IPS-11a (cell line): Measurements from ENCODE around the gene NHLRC1.

Source experiments
- H3K4me3 ChIP-seq: one replicate; pipeline ENCODE4 v1.5.1; 2013; ENCODE audit warnings: low read depth, low read length, control low read depth

NHLRC1 gene

DNA sequence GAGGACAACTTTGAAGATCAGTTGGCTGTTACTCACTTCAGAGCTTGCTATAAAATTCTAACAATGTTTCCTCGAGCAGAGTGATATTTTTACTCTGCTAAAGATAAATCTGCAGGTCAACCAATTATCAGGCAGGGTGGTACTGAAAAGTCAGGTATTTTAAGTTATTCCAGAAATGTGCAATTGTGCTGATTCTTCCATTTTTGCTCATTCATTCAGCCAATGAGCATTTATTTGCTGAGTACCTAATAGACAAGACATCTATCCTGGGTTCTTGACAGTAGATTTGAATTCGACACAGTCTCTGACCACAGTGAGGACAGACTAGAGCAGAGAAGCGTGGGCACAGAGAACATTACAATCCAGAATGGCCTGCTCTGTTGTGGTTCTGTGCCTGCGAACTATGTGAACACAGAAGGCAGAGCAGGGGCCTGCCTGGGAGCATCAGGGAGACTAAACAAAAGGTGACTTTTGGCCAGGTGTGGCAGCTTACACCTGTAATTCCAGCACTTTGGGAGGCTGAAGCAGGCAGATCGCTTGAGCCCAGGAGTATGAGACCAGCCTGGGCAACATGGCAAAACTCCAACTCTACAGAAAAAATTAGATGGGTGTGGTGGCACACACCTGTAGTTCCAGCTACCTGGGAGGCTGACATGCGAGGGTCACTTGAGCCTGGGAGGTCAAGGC, 17.6 kb upstream of the NHLRC1 start:
- no peak overlapping the region for H3K4me3 ChIP-seq

DNA sequence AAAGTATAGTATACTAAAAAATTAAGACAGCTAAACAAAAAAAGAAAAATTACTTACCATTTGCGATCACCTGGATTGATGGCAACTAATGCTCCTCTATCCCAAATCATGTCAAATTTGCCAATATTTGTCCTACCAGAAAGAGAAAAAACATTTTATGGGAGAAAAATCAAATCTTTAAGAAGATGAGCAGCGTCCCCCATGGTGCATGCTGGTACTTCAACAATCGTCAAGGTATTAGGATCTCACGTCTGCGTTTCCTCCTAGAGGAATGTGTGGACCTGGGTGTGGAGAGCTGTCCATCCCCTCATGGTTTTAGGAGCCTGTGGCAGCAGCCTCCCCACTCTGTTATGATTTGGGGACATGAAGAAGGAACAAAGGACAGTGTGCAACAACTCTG, 16.4 kb upstream of the NHLRC1 start:
- H3K4me3 ChIP-seq: no peak overlapping the region

DNA sequence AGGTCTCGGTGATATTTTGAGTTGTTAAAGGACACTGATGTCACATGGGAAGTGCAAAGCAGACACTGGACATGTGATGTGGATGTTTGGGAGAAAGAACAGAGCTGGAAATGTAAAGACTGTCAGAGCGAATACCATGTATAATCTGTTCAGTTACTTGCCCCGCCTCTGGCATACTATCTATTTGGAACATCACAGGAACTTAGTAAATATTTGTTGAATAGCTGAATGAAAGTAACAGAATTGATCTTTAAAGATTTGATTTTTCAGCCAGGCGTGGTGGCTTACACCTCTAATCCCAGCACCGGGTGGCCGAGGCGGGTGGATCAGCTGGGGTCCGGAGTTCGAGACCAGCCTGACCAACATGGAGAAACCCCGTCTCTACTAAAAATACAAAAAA, 13.8 kb upstream of the NHLRC1 start:
- no peak overlapping the region for H3K4me3 ChIP-seq

DNA sequence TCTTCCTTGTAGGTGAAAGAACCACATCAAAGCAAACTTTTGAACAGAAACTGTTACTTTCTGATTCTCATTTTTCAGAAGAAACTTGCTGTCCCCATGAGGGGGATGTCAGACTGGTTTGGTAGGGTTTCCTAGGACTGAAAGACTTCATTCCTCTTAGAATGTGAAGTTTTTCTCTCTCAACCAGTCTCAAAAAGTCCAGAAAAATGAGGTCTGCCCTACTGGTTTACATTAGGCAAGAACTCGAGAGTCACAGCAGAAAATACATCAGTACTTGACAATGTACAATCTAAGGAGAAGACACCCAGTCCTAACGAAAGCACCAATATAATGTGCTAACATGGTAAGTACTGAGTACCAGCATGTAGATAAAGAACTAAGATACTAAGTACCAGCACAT, 12.7 kb upstream of the NHLRC1 start:
- H3K4me3 ChIP-seq: no peak overlapping the region

DNA sequence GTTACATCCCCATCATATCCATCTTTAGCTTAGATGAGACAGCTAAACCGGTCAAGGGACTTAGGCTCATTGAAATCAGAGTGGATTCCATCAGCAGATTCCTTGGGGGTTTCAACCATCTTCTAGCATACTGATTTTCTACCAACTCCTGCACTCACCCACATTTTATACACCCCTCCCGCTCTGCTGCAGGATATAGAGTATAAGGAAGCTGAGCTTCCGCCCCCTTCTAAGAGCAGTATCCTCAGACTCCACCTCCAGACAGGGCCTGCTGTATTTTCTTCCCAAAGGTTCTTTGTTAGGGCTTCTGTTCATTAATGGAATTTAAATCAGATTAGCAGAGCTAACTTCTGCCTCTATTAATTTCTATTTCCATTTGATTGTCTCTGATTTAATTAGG, 9.9 kb upstream of the NHLRC1 start:
- no peak overlapping the region for H3K4me3 ChIP-seq

DNA sequence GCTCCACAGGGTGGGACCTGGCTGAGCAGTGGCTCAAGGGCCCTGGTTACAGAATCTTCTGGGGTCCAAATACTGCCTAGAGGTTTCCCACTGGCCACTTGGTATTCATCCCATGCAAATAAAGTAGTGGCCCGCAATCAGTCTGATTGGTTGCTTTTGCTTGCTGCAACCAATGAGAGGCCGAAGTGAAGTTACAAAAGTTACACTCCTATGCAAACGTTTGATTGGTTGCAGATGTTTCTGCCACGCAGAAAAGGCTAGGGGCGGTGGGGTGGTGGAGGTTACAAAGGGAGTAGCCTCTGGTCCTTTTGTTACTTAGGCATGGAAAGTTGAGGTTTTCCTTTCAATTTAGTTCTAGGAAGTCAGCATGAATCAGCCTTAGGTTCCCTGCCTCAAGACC, 3.6 kb upstream of the NHLRC1 start:
- H3K4me3 ChIP-seq: no peak overlapping the region

DNA sequence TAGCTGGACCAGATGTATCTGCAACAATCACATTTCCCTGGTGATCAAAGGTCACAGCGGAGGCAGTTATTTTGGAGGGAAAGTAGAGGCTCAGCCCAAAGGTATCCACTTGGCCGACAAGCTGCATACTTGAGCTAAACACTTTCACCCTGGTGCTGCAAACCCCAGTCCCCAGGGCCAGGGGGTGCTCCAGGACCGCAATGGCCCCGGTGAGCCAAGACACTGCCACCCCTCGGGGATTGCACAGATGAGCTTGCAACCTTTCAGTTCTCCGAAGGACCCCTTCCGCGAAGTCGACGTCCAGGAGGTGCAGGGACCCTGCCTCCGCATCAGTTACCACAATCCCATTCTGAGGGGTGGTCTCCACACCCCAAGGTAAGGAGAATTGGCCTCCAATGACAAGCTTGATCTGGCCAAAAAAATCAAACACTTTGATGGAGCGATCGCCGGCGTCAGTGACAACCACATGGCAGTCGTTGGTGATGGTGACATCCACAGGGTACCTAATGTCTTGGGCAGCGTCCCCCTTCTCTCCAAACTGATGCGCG, 823 bp downstream of the NHLRC1 start:
- no peak overlapping the region for H3K4me3 ChIP-seq

DNA sequence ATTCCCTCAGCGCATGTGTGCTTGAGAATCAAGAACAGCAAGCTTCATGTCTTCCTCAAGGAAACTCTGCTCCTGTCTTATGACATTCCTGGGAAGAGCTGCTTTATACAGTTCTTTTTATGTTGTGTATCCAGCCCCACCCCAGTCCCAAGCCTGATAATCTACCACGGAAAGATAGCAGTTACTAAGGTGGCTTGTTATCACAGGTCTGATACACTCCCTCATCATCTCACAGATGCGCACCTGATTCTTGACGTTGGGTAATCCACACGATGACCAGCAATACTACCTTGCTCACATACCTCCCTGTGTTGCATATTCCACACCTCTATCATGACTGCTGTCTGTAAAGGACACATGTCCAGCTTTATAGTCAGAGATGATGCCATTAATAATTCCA, 3.2 kb downstream of the NHLRC1 start:
- H3K4me3 ChIP-seq: no peak overlapping the region

DNA sequence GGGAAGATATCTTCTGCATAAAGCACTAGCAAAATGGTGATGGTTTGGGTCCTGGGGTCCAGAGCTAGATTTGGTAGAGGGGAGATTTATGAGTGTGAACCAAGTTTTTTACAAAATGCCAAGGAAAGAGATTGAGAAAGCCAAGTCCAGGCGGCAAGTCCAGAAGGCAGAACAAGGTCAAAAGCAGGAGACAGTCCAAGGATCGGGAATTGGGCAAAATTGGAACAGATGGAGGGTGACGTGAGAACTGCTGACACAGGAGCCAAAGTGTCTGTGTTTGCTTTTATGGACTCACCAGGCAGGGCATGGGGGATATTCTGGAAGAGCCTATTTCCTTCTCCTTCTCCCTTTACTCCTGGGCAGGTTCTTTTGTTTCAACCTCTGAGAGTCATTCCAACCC, 4.1 kb downstream of the NHLRC1 start:
- no peak overlapping the region for H3K4me3 ChIP-seq

DNA sequence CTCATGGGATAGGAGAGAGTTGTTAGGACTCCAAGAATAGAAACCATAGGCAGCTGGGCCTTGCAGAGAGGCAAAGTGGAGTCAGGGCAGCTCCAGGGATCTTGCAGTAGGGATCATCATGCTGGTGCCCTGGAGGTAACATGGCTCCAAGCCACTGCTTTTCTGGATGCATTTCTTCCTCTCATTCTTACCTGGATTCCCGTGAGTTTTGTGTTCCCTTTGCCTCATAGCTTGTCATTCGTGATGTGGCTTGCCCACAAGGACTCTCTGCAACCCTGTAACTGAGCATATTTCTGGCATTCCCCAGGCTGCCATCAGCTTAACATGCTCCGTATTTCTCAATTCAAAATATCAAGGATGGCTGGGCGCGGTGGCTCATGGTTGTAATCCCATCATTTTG, 5.3 kb downstream of the NHLRC1 start:
- no peak overlapping the region for H3K4me3 ChIP-seq

DNA sequence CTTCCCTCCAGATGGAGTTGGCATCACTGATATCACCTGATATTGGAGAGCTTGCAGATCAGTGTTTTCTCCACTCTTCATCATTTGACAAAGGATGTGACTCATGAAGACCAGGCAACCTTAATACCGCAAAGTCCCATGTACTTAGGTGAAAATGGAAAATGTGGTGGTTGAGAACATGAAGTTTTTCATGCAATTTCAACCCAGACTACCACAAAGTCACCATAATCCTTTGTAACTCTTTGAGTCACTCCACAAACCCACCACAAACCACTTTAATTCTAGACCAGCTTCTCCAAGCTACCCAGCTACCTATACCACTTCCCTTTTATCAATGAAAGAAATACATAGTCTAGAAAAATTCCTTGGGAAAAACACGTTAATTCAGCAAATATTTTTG, 7.1 kb downstream of the NHLRC1 start:
- no peak overlapping the region for H3K4me3 ChIP-seq

DNA sequence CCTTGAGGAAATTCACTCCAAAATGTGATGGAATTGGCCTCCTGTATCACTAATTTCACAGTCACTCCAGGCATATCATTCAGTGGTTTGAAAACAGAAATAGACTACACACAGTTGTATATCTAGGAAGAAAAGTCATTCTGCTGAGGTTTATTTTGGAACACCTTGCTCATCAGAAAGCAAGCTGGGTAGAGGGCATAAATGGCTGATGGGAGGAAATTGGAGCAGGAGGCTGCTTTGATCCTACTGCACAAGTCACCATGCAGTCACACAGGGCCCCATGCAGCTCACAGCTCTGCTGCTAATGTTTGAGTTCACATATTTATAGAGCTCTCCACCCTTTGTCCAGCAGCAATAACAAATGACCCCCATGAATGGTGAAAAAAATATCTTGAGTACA, 12.3 kb downstream of the NHLRC1 start:
- H3K4me3 ChIP-seq: no peak overlapping the region

DNA sequence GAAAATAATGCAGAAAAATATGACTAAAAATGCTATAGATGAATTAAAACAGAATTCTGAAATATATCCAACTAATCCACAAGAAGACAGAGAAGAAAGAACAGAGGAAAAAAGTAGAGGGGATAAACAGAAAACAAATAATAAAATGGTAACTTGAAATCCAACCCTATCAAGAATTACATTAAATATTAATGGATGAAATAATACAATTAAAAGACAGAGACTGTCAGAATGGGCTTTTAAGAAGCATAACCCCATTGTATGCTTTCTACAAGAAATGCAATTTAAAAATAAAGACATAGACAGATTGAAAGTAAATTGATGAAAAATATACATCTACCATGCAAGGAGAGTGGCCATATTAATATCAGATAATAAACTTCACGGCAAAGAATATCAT, 15.4 kb downstream of the NHLRC1 start:
- no peak overlapping the region for H3K4me3 ChIP-seq

DNA sequence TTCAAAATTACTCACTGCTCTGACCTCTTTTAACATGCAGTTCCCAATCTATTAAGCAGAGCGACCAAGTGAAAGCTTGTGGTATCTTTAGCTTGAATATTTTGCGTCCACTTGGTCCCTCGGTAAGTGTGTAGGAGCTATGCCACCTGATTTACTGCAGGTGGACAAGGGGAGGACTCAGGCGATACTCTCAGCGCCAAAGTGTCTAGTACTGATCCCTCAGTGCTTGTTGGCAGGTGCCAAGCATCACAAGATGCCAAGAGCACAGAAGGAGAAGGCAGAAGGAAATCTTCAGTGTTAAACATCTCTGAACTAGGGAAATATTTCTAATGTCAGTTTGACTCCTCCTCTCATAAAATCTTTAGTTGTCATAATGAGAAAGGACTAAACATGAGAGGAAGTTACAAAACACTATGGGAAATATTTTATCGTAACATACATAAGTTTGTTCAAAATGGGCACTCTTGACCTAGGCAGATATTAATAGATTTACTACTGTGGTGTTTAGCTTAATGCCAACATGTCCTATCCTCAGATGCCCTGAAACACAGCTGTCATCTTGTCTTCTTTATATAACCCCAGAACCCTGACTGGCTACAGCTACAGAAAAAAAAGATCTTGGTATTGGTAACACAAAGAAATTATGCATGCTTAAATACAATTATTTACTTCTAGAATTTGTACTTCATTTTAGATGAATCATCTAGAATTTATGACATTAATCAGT, 19.5 kb downstream of the NHLRC1 start:
- no peak overlapping the region for H3K4me3 ChIP-seq

DNA sequence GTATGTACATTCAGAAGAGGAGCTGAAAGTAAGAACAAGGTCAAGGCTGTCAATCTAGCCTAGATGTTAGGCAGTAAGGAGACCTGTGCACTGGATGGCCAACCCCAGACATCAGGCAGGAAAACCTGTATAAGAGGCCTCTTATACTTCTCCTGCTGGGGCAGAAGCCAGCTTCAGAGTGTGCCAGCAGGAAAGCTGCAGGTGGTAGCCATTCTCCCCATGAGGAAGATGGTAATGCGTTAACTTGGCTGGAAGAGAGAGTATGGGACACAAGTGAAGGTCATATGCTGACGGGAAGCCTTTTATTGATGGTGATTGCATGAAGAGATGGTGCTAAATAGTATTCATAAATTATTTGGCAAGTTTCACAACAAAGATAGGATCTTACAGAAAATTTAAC, 20.6 kb downstream of the NHLRC1 start:
- no peak overlapping the region for H3K4me3 ChIP-seq

DNA sequence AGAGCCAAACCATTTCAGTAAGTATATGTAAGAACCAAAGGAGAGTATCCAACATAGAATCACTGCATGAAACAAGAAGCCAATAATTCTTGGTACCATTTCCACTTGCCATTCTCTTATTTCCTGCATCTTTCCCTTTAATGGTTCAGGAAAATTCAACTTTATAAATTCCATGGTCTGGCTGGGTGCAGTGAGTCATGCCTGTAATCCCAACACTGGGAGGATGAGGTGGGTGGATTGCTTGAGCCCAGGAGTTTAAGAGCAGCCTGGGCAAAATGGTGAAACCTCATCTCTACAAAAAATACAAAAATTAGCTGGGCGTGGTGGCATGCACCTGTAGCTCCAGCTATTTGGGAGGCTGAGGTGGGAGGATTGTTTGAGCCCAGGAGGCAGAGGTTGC, 21.2 kb downstream of the NHLRC1 start:
- H3K4me3 ChIP-seq: no peak overlapping the region

DNA sequence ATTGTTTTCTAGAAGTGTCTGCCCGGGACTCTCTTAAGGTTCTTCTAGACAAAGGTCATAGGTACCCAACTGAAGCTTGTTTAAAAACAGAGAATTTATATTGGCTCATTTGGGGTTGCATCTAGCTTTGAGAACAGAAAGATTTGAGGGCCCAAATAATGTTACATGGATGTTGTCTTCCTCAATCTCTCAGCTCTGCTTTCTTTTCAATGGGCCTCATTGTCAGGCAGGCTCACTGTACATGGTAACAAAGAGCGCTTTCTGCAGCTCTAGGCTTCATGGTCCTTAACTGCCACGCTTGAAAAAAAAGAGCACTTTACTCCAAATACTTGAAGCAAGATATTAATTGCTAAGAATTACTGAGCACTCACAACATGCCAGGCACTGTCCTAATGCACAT, 22.2 kb downstream of the NHLRC1 start:
- H3K4me3 ChIP-seq: no peak overlapping the region

DNA sequence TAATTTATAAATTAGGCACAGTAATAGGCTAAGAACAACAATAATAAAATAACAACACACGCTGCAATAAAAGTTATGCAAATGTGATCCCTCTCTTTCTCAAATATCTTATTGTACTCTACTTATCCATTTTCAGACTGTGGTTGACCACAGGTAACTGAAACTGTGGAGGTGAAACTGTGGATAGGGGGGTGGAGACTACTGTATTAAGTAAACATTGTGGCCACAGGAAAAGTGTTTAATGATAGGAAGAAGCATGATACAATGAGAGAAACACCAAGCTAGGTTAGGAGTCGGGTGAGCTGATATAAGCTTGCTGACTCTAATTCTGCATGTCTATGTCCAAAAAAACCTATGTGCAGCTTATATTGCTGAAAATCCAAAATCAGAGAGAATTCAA, 23.0 kb downstream of the NHLRC1 start:
- no peak overlapping the region for H3K4me3 ChIP-seq

DNA sequence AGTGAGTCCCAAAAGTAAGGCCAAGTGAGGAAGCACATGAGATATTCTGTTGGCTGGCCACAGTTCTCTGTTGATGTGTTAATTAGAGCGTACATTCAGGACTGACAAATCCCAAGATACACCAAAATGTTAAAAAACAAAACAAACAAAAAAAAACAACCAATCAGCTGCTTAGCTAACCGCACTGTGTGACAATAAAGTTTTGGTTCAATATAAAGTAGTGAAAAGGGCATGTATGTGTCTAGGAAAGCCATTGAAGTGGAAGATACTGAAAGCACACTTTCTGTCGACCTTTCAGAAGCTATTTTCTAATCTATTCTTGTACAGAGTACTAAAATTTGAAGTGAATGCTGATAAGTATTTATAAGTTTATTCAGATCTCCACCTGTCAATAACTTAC, 26.1 kb downstream of the NHLRC1 start:
- no peak overlapping the region for H3K4me3 ChIP-seq

DNA sequence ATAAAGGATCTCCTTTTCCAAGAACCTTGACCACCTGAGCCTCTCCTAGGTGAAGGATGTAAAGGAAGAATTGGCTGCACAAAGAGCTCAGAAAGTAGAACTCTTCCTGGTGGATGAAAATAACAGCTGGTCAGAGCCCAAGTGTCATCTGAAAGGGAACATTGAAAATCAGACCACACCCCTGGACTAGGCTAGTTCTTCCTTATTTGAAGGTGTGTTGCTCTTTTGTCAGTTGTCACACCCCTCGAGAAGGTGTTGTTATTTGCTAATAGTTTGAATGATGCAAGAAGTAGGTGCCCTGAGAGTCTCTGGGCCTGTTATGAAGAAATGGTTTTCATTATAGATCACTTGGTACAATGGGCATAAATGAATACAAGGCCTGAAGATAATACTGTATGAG, 31.1 kb downstream of the NHLRC1 start:
- H3K4me3 ChIP-seq: no peak overlapping the region

DNA sequence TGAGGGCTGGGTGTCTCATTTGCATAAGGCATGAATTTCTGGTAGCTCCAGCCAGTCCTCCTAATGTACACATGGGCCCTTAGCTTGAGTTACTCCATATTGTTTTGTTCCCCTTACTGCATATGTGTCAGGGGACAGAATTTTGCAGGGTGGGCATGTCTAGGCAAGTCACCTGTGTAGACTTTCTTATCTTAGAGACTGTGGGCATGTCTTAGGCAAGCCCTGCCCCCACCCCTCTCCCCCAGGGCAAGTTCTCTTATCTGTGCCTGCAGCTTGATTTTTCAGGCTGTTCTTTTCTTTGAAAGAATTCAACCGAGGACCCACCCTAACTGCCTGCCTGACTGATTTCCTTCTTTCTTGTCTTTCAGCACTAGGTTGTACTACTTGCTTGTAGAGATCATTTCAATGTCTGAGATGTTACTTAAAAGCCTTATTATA, 32.1 kb downstream of the NHLRC1 start:
- H3K4me3 ChIP-seq: no peak overlapping the region

DNA sequence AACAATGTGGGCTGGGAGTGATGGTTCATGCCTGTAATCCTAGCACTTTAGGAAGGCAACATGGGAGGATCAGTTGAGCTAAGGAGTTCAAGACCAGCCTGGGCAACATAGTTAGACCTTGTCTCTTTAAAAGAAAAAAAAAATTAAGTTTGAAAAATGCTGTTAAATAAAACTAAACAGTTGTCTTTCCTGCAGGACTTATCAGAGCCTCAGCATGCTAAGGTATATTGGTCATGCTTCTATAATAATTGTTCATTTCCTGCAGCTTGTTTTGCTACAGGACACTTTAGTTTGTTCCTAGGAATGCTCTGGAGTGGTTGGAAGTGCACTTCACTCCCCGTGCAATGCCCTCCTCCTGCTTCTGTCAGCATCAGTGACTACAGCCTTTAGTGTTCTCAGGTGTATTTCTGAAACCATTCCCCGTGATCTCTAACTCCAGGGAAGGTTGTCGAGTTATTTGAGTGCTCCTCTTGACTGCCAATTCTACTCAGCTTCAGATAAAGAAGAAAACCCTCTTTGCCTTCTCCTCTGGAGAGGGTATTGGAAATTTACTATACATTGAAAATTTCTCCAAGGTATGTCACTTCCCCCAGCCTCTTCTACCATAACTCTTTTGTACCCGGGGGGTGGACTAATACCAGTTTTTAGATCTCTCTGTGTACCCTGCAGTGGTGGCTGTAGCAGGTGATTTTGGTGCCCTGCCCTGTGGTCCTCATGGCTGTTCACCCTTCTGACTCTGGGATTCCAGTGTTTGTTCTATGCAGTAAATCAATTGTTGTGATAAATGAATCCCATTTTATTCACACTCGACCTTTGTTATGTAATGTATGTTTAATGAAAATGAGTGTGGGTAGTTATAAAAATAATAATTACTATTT, 33.8 kb downstream of the NHLRC1 start:
- no peak overlapping the region for H3K4me3 ChIP-seq
